GM11168 (cell line): ENCODE data around the gene PAK4.
"Not testable (repeated sequence)": the region's sequence is repeated elsewhere in the genome, so short reads cannot be mapped to it uniquely, and the experiment has no call there.

Source experiments
- in situ Hi-C: fragments of 300-500 bp; cut with MboI; formaldehyde crosslinking; loops from one replicate; pipeline ENCODE4 v1.12.0; 2022; ENCODE audit warnings: low sequenced_read_pairs; ENCODE audit not compliant: unreplicated experiment

The PAK4 gene

GRCh38 chr19:39099341-39099740 lies 26.2 kb upstream of the PAK4 start:
- in situ Hi-C loops: no loop called here

- in situ Hi-C loops: no loop called here
Measured at GRCh38 chr19:39100500-39101166, 25.0 kb upstream of the PAK4 start.

GRCh38 chr19:39103151-39103550 lies 22.4 kb upstream of the PAK4 start:
- in situ Hi-C loops: no loop called here

GRCh38 chr19:39104186-39104596 lies 21.4 kb upstream of the PAK4 start:
- in situ Hi-C loops: no loop called here

GRCh38 chr19:39106194-39106593 lies 19.4 kb upstream of the PAK4 start:
- in situ Hi-C loops: no loop called here

- in situ Hi-C loops: no loop called here
Measured at GRCh38 chr19:39109641-39110040, 15.9 kb upstream of the PAK4 start.

GRCh38 chr19:39110263-39110967 lies 15.2 kb upstream of the PAK4 start:
- in situ Hi-C loops: no loop called here

- in situ Hi-C loops: no loop called here
Measured at GRCh38 chr19:39111593-39112199, 13.9 kb upstream of the PAK4 start.

GRCh38 chr19:39112338-39112890 lies 13.2 kb upstream of the PAK4 start:
- in situ Hi-C loops: no loop called here

- in situ Hi-C loops: no loop called here
Measured at GRCh38 chr19:39113199-39113598, 12.4 kb upstream of the PAK4 start.

- in situ Hi-C loops: no loop called here
Measured at GRCh38 chr19:39115105-39115847, 10.3 kb upstream of the PAK4 start.

- in situ Hi-C loops: not testable (repeated sequence)
Measured at GRCh38 chr19:39117023-39117422, 8.6 kb upstream of the PAK4 start.

- in situ Hi-C loops: loop anchor here (5.0 kb wide), 1 partner anchor 197 kb away; no protein-coding TSS in a partner anchor
Measured at GRCh38 chr19:39119830-39120229, 5.8 kb upstream of the PAK4 start.

GRCh38 chr19:39122934-39123731 lies 2.5 kb upstream of the PAK4 start:
- in situ Hi-C loops: loop anchor here (5.0 kb wide), 1 partner anchor 194 kb away; no protein-coding TSS in a partner anchor

GRCh38 chr19:39124136-39124764 lies 1.3 kb upstream of the PAK4 start:
- in situ Hi-C loops: loop anchor here (5.0 kb wide), 1 partner anchor 193 kb away; no protein-coding TSS in a partner anchor

- in situ Hi-C loops: no loop called here
Measured at GRCh38 chr19:39125199-39125553, 410 bp upstream of the PAK4 start.

- in situ Hi-C loops: no loop called here
Measured at GRCh38 chr19:39126312-39127187, 964 bp downstream of the PAK4 start.

- in situ Hi-C loops: no loop called here
Measured at GRCh38 chr19:39127812-39128515, 2.4 kb downstream of the PAK4 start.
